ENCODE measurements around the gene PICALM.

- TF ChIP-seq ZNF8 (CRISPR knock-in tag; IDR thresholded peaks at IDR 0.05) (no peak), ARNTL (CRISPR knock-in tag; IDR thresholded peaks at IDR 0.05; ENCODE audit: borderline replicate concordance, low read depth) (no peak), CSDC2 (CRISPR knock-in tag; IDR thresholded peaks at IDR 0.05) (peak; percentile 53; the same call in 1 of the 2 replicates), ZNF565 (CRISPR knock-in tag; conservative IDR thresholded peaks at IDR 0.05; ENCODE audit: low read depth) (peak; percentile 79; the same call in 1 of the 2 replicates), PATZ1 (CRISPR knock-in tag; IDR thresholded peaks at IDR 0.05; ENCODE audit: borderline replicate concordance) (no peak)
Observed at GRCh38 chr11:86068951-86069407, at the start of gene PICALM.

Data from SK-N-SH treated with all-trans-retinoic acid at 6 μM for 48 hours (cell line).